ACHN (cell line): ENCODE results near the gene RGS10.

ENCODE experiments used
- DNase-seq: peaks from one replicate; pipeline ENCODE4 v3.0.0-alpha.2; 2015
- in situ Hi-C: cut with HindIII; loops from 2 replicates; pipeline ENCODE4 v1.10.0; 2017; ENCODE audit warnings: low sequenced_read_pairs, low pct_ligation_motif_present, low pct_unique_long_range_greater_than_20kb

The RGS10 gene

DNA sequence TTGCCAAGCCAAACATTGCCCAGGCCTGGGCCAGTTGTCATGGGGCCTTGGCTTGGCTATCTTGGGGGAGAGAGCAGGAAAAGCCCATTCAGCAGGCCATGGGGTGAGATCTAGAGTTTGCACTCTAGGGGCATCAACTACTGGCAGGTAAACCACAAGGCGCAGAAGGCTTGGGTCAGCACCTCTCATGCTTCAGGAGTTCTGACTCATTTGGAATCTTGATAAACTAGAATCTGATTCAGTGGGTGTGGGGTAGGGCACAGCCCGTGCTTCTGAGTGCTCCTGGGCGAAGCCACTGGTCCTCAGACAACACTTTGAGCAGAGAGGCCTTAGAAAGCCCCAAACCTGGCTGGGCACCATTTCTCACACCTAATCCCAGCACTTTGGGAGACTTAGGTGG, 81.1 kb downstream of the RGS10 start:
- in situ Hi-C loops, result no loop called here
- peak; percentile 77 for DNase-seq

DNA sequence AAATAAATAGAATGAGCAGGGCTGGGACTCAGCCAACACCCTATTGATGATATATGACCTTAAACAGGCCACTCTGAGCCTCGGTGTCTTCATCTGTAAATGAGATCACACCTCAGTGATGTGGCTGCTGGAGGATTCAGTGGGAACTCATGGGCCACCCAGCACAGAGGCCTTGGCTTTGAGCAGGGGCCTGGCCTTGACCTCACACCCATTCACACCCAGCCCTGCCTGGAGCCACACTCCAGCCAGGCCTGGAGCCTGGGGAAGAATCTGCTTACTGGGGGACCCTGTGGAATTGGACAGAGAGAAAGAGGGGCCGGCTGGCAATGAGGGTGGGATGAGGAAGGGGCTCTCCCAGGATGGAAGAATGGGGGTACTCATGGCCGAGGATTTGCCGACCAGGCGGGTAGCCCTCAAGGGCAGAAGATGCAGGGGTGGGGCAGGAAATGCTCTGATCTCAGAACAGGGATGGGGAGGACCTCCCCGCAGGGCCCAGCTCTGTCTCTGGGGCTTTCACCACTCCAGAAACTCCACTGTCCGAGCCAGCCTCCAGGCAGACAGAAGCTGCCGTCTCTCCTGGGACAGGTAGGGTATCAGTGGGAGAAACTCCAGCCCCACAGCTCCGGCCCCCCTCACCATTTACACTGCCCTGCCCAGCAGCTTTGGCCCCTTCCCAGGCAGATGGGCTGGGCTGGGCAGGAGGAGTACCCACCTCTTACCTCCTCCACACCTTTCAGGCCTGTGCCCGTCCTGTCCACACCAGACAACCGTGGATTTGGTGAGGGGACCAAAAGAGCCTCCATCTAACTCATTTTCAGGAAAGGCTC, 81.9 kb downstream of the RGS10 start:
- in situ Hi-C loops, result no loop called here
- no peak for DNase-seq

DNA sequence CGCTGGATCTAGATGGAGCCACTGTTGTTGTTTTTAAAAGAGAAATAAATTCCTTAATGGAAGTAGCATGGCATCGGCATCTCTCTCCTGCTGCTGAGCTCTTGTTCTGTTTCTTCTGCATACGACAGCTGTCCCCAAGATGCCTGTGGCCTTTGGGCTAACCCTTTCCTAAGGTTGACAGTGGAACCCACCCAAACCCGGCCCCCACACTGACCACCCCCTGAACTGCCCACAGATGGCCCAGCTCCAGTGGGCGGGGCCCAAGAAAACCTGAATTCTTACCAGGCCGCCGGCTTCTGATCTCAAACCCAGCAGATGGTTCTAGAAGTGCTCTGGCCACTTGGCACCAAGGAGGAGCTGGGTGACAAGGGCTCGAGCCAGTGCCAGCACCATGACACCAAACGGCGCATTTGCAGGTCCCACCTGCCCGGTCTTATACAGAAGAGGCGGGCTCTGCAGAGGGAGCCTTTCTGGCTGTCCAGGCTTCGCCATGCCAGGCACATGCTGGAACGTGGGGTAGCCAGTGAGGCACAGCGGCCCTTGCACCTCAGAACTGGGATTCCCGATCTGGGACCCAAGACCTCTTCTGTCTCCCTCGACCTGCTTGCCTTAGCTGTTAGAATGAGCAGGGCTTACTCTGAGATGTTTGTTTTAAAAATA, 82.7 kb downstream of the RGS10 start:
- DNase-seq, result no peak
- in situ Hi-C loops, result no loop called here

DNA sequence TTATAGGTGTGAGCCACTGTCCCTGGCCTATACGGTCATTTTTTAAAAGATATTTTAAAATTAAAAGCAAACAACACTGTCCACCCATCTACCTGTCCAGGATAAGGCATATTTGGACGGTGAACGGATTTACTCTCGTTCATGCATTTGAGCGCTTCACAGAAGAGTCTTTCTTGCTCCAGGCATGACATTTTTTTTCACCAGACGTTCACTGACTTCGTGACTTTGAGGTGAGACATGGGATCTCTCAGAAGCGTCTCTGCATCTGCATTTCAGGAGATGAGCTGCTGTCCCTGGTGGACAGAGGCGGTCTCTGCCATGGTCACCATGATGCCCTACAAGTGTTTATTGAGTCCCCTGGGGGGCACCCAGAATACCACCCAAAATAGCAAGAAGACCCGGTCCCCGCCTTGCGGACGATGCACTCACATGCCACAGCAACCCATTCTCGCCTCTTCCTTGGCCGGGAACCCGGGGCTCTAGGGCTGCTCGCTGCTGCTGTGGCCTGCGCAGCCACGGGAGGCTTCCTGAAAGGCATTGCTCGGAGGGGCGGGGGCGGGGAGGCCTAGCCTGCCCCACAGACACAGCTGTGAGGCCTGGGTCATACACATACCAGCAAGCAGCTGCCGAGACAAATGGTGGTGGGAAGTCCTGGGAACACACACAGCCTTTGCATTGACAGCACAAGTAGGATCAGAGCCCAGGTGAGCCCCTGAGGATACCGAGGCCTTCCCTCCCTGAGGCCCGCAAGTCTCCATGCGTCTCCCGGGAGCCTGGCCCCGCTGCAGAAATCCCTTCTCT, 84.4 kb downstream of the RGS10 start:
- DNase-seq, result no peak
- in situ Hi-C loops, result no loop called here

DNA sequence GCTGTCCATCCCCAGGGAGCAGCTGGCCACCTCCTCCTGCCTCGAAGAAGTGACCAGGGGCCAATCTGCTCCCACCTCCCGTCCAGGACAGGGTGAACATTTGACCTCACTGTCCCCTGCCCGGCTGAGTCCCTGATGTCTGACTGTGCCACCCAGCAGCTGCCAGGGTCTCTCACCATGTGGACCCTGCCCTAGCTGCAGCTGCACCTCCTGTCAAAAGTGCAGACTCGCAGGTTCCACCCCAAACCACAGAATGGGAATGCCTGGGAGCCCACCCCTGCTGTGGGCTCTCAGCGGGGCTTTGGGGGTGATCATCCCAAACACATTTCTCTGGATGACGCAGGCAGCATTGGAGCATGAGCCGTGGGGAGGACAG, 86.1 kb downstream of the RGS10 start:
- DNase-seq, result no peak

DNA sequence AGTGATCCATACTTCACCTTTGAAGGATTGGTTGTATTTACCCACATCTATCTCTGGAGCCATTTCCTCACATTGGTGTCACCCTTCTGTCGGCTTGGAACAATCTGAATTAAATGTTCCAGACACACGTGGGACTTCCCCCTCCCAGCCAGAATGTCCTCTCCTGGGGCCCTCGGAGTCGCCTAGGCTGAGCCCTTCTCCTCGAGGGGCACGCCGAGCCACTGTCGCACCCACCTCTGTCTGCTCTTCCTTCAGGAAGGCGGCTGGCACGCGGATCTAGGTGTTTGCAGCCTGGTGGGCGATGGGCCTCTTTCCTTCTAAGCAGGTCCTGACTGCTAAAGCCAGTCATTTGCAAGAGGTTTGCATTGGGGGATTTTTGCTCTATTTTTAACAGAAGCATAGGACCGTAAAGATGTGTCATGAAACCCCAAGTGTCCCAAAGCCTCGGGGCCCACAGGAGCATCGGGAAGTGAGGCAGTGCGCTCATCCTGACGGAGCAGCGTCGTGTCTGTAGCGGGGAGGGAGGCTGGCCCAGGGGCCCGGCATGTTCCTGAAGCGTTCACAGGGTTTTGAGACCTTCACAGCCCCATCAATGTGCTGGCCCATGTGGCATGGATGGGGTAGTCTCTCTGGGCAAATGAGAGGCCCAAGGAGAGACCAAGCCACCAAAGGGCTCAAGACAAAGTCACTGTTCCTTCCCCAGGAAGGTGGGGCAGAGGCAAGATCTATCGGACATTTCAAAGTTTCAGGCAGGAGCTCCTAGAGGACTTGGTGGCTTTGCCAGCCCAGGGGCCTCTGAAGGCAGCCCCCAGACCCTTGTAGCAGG, 86.7 kb downstream of the RGS10 start:
- DNase-seq, result no peak
- in situ Hi-C loops, result no loop called here

More for the DNA sequence above, 86.1 kb downstream of the RGS10 start:
- in situ Hi-C loops, result no loop called here

DNA sequence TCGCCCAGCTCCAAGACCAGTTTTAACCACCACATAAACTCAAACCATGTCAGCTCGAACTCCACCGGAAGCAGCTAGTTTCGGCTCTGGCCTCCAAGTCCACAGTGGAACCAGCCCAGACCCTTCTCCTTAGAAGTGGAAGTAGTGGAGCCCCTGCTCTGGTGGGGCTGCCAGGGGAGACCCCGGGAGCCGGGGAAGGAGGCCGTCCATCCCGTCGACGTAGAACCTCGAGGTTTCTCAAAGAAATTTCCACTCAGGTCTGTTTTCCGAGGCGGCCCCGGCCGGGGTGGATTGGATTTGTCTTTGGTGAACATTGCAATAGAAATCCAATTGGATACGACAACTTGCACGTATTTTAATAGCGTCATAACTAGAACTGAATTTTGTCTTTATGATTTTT, 87.5 kb downstream of the RGS10 start:
- in situ Hi-C loops, result no loop called here
- no peak for DNase-seq

DNA sequence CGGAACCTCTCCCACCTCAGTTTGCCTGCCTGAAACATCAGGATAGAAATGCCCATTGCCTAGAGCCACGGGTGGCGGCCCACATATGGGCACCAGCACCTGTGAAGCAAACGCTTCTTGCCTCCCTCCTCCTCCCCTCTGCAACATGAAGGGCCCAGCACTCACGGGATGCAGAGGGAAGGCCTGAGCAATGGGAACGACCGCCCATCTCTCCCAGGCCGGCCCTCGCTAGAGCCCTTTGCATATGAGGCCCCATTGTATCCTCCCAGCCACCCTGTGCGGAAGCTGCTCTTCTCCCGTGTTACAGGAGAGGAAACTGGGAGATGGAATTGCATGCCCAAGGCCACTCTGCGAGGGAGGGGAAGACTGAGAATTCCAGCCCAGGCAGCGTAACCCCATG, 88.2 kb downstream of the RGS10 start:
- in situ Hi-C loops, result no loop called here
- DNase-seq, result no peak

DNA sequence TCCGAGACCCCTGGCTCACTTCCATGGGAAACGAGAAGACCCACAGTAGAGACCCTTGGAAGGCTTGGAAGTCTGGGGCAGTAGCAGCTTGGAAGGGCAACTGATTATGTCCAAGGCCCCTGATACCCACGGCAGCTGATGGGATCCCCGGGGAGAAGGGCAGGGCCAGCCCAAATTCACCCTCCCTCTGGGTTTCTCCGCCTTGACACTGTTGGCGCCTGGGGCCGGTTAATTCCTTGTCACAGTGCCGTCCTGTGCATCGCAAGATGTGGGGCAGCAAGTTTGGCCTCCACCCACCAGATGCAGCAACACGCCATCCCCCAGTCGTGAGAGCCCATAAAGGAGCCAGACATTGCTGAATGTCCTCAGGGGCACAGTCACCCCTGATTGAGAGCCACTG, 89.2 kb downstream of the RGS10 start:
- in situ Hi-C loops, result no loop called here
- DNase-seq, result no peak

DNA sequence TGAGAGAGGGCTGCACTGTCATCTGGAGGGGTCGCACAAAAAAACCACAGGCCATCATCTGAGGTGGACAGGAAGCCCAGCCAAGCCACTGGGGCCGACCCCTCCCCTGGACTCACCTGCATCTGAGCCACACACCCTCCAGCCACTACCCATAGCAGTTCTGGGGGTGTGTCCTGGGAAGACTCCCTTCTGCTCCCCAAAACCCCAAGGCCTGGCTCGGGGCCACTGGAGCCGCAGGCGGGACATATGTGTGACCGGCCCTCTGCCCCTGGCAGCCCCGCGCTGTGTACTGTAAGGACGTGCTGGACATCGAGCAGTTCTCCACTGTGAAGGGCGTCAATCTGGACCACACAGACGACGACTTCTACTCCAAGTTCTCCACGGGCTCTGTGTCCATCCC, 90.1 kb downstream of the RGS10 start:
- DNase-seq, result no peak
- in situ Hi-C loops, result no loop called here

DNA sequence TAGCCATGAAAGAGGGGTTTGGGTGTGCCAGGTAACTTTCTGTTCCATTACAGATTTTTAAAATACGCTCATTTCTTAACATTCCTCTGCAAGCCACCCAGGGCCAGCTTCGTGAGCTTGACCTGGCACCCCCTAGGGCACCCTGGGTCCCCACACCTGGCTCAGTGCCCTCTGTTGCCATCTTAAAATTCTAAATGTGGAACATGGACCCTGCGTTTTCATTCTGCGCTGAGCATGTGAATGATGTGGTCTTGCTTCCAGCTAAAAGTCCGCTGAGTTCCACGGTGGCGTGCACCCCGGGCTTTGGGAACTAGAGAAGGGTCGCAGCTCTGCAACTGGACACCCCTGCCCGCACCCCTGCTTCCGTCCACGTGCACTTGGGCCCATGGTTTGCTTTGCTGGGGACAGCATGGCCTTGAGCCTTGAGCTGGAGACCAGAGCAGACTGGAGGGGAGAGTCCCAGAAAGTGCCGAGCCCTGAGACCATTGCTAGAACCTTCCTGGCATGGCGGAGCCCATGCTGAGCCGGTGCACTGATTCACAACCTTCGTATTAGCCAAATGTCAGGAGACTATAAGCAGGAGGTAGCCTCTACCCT, 91.1 kb downstream of the RGS10 start:
- in situ Hi-C loops, result no loop called here

DNA sequence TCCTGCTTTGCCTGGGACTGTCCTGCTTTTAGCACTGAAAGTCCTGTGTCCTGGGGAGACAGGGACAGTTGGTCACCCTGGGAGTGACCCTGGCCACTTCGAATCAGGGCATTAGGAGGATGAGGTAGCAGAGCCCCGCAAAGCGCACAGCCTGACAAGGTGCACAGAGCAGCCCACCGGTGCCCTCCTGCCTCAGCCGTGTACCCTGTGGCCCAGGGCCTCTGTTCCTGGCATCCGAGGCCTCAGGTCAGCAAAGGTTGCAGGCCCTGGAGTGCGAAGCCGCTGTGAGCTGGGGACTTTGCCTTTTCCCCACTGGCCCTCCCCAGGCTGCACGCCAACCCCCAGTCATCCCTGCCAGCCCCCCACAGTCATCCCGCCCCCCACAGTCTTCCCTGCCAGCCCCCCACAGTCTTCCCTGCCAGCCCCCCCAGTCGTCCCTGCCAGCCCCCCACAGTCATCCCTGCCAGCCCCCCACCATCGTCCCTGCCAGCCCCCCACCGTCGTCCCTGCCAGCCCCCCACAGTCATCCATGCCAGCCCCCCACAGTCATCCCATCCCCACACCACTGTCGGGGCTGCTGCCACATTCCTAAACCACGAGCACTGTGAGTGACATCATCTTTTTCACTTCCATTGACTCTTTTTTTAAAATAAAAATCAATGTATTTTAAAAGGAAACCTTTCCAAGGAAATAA, 91.8 kb downstream of the RGS10 start:
- DNase-seq, result peak; percentile 40
- in situ Hi-C loops, result no loop called here

More for the DNA sequence above, 91.1 kb downstream of the RGS10 start:
- DNase-seq, result no peak
